Peyer's patch (tissue), 4 donors: ENCODE measurements around the gene RSBN1L.

Source experiments
- CTCF ChIP-seq, 6 experiments: fragments of 450-650 bp in 4 of 6; fragments of 200-600 bp in 2 of 6; sonication (generic) in 1 of 6; IDR thresholded peaks; one replicate each; pipeline ENCODE4 v1.5.1; 2017 to 2019; ENCODE audit warnings: antibody characterized with exemption in 6 of 6, mild to moderate bottlenecking in 3 of 6, moderate library complexity in 1 of 6
- POLR2A ChIP-seq, 2 donors: fragments of 450-650 bp; IDR thresholded peaks; one replicate each; pipeline ENCODE4 v1.5.1; 2017; ENCODE audit warnings: antibody characterized with exemption in 2 of 2, mild to moderate bottlenecking in 2 of 2, moderate library complexity in 2 of 2

DNA sequence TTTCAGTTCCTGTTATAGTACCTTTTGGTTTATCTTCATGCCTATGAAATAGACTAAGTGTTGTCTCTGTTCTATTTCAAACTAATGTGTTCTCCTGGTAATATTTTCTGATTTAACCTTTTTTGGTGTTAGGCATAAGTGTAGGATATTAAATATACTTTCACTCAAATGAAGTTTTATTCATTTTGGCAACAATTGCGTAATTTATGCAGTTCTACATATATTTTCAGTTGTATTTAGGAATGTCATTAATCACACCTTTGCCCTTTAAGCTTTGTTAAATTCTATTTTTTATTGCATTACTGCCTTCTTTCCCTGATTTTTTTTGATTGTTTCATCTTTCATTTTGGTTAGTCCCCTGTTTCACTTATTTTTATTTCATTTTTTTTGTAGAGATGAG is 47.3 kb downstream of the RSBN1L start:
- TF ChIP-seq POLR2A (IDR thresholded peaks at IDR 0.05) (no peak), CTCF (IDR thresholded peaks at IDR 0.05) (no peak)
